CD4-positive, alpha-beta T cell treated with Interferon alpha-2 for 1 hour (primary cell): ENCODE data around the gene PCNX1.
"Not testable (repeated sequence)": the region's sequence is repeated elsewhere in the genome, so short reads cannot be mapped to it uniquely, and the experiment has no call there.

Experiments used
- DNase-seq, 2 donors: peaks; one replicate each; pipeline ENCODE4 v3.0.0-alpha.2; 2020 to 2022

The PCNX1 gene

GRCh38 chr14:71022012-71022869, 115.0 kb downstream of the PCNX1 start:
- no peak for DNase-seq

GRCh38 chr14:71022939-71023338, 115.7 kb downstream of the PCNX1 start:
- no peak for DNase-seq

GRCh38 chr14:71029236-71029781, 122.0 kb downstream of the PCNX1 start:
- DNase-seq, result no peak

GRCh38 chr14:71031000-71031399, 123.7 kb downstream of the PCNX1 start:
- no peak for DNase-seq

GRCh38 chr14:71036433-71036832, 129.2 kb downstream of the PCNX1 start:
- DNase-seq, result no peak

- no peak for DNase-seq
These were observed 141.1 kb downstream of the PCNX1 start for GRCh38 chr14:71048393-71048792.

GRCh38 chr14:71049435-71050133, 142.3 kb downstream of the PCNX1 start:
- no peak for DNase-seq

- peak in 1 of 2 donors; percentile 28 for DNase-seq
These were observed 143.1 kb downstream of the PCNX1 start for GRCh38 chr14:71050227-71050823.

GRCh38 chr14:71054706-71055105, 147.4 kb downstream of the PCNX1 start:
- DNase-seq, result no peak

- no peak for DNase-seq
These were observed 148.9 kb downstream of the PCNX1 start for GRCh38 chr14:71056168-71056567.

GRCh38 chr14:71060274-71060673, 153.0 kb downstream of the PCNX1 start:
- DNase-seq, result no peak

- no peak for DNase-seq
These were observed 153.7 kb downstream of the PCNX1 start for GRCh38 chr14:71060825-71061455.

GRCh38 chr14:71061458-71061857, 154.2 kb downstream of the PCNX1 start:
- DNase-seq, result no peak

GRCh38 chr14:71062581-71063303, 155.5 kb downstream of the PCNX1 start:
- no peak for DNase-seq

- no peak for DNase-seq
These were observed 156.1 kb downstream of the PCNX1 start for GRCh38 chr14:71063351-71063750.

GRCh38 chr14:71064747-71065146, 157.5 kb downstream of the PCNX1 start:
- DNase-seq, result not testable (repeated sequence)

- no peak for DNase-seq
These were observed 162.9 kb downstream of the PCNX1 start for GRCh38 chr14:71070169-71070568.

- DNase-seq, result no peak
These were observed 163.8 kb downstream of the PCNX1 start for GRCh38 chr14:71071042-71071441.

GRCh38 chr14:71076462-71077092, 169.3 kb downstream of the PCNX1 start:
- DNase-seq, result no peak

- DNase-seq, result no peak
These were observed 171.2 kb downstream of the PCNX1 start for GRCh38 chr14:71078500-71078899.

GRCh38 chr14:71086567-71086966, 179.3 kb downstream of the PCNX1 start:
- DNase-seq, result no peak

GRCh38 chr14:71089971-71090370, 182.7 kb downstream of the PCNX1 start:
- no peak for DNase-seq
